Skeletal muscle satellite cell (primary cell): ENCODE data around the gene RBM38.

ENCODE experiments used
- H3K27me3 ChIP-seq: 2 replicates; pipeline ENCODE4 v1.7.0; 2013; ENCODE audit warnings: low read length; ENCODE audit not compliant: control insufficient read depth, insufficient read depth
- H3K36me3 ChIP-seq: 2 replicates; pipeline ENCODE4 v1.7.0; 2013; ENCODE audit warnings: mild to moderate bottlenecking, control low read depth, low read length; ENCODE audit not compliant: insufficient read depth
- H3K4me1 ChIP-seq: 2 replicates; pipeline ENCODE4 v1.7.0; 2013; ENCODE audit warnings: low read length; ENCODE audit not compliant: control insufficient read depth, insufficient read depth
- H3K4me2 ChIP-seq: 2 replicates; pipeline ENCODE4 v1.7.0; 2013; ENCODE audit warnings: mild to moderate bottlenecking, low read length
- H3K4me3 ChIP-seq: 2 replicates; pipeline ENCODE4 v1.7.0; 2013; ENCODE audit warnings: low read length
- H3K9ac ChIP-seq: 2 replicates; pipeline ENCODE4 v1.7.0; 2013; ENCODE audit warnings: mild to moderate bottlenecking, low read depth, low read length, moderate library complexity
- H3K9me3 ChIP-seq: replicated peaks from 2 replicates; pipeline ENCODE4 v1.7.0; 2013; ENCODE audit warnings: mild to moderate bottlenecking, control low read depth, low read length

RBM38 gene

GRCh38 chr20:57400231-57400701, 9.1 kb downstream of the RBM38 start:
- Histone ChIP-seq H3K4me3 (no peak overlapping the region), H3K36me3 (peaks cover 46% of the 10 kb centered on the region), H3K27me3 (no peaks in the 10 kb centered on the region), H3K9ac (peak overlapping the region; percentile 47), H3K4me2 (no peak overlapping the region), H3K9me3 (no peaks in the 10 kb centered on the region), H3K4me1 (peaks cover 45% of the 10 kb centered on the region)

- Histone ChIP-seq H3K36me3 (peaks cover 44% of the 10 kb centered on the region), H3K9ac (no peak overlapping the region), H3K4me2 (no peak overlapping the region), H3K9me3 (no peaks in the 10 kb centered on the region), H3K27me3 (no peaks in the 10 kb centered on the region), H3K4me1 (peaks cover 37% of the 10 kb centered on the region), H3K4me3 (no peak overlapping the region)
Measured at GRCh38 chr20:57400821-57401564, 9.8 kb downstream of the RBM38 start.

GRCh38 chr20:57401565-57401918, 10.3 kb downstream of the RBM38 start:
- no peaks in the 10 kb centered on the region for H3K9me3 ChIP-seq
- H3K9ac ChIP-seq: no peak overlapping the region
- H3K36me3 ChIP-seq: peaks cover 42% of the 10 kb centered on the region
- H3K4me2 ChIP-seq: no peak overlapping the region
- no peak overlapping the region for H3K4me3 ChIP-seq
- H3K27me3 ChIP-seq: no peaks in the 10 kb centered on the region
- H3K4me1 ChIP-seq: peaks cover 34% of the 10 kb centered on the region

DNA sequence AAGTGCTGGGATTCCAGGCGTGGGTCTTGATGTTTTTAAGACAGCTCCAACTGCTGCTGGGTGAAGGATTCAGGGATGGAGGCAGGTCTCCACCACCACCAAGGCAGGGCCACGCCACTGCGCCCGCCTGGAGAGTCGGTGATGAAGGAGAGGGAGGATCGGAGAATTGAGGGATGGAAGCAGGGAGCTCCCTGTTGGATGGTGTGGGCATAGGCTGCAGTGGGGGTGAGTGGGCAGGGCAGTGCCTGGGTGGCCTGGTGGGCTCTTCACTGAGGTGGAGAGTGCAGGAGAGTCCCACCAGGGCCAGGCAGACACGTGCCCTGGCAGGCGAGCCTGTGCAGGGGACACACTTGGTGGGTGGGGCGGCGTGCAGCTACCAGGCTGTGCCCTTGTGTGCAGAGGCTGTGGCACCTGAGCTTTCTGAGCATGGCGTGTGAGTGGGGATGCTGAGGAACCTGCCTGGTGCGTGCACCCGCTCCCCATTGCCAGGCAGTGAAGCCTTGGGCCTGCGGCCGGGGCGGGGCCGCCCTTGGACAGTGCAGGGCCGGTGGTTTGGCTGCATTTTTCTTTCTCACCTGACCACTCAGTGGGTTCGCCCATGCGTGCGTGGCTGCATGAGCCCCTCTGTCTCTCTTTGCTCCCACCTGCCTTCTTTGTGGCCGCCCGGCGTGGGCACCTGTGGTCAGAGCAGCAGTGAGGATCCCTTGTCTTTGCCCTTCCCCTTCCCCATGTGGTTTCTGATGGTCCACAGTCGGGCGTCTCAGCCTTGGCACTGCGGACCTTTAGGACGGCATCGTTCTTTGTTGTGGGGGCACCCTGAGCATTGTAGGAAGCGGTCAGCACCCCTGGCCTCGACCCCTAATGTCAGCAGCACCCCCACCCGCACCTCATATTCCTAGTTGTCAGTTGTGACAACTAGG, 11.3 kb downstream of the RBM38 start:
- Histone ChIP-seq H3K9me3 (no peaks in the 10 kb centered on the region), H3K9ac (no peak overlapping the region), H3K4me1 (peaks cover 31% of the 10 kb centered on the region), H3K4me2 (no peak overlapping the region), H3K4me3 (no peak overlapping the region), H3K27me3 (no peaks in the 10 kb centered on the region), H3K36me3 (peaks cover 35% of the 10 kb centered on the region)

DNA sequence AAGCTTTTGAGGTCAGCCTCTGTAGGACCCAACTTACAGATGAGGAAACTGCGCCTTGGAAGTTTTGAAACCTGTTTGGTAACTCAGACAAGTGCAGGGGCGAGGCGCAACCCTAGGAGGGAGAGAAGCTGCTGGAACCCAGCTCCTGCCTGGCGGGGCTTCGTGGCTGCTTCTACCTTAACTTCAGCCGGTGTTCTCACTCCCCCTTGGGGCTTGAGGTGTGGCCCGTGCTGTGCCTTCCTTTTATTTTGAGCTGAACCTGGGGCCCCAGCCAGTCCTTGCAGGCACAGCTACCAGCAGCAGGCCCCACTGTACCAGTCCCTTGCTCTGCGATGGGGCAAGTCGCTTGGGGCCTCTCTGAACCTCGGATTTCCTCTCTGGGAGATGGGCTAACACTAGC, 12.0 kb downstream of the RBM38 start:
- H3K9me3 ChIP-seq: no peaks in the 10 kb centered on the region
- peaks cover 36% of the 10 kb centered on the region for H3K36me3 ChIP-seq
- H3K4me2 ChIP-seq: no peak overlapping the region
- H3K4me1 ChIP-seq: peaks cover 24% of the 10 kb centered on the region
- H3K27me3 ChIP-seq: no peaks in the 10 kb centered on the region
- H3K9ac ChIP-seq: no peak overlapping the region
- H3K4me3 ChIP-seq: no peak overlapping the region

GRCh38 chr20:57404006-57404405, 12.8 kb downstream of the RBM38 start:
- Histone ChIP-seq H3K9me3 (no peaks in the 10 kb centered on the region), H3K4me3 (no peak overlapping the region), H3K4me1 (peaks cover 16% of the 10 kb centered on the region), H3K4me2 (no peak overlapping the region), H3K27me3 (no peaks in the 10 kb centered on the region), H3K36me3 (peaks cover 42% of the 10 kb centered on the region), H3K9ac (no peak overlapping the region)

- Histone ChIP-seq H3K27me3 (no peaks in the 10 kb centered on the region), H3K9ac (no peak overlapping the region), H3K4me3 (no peak overlapping the region), H3K4me2 (no peak overlapping the region), H3K36me3 (peaks cover 42% of the 10 kb centered on the region), H3K9me3 (no peaks in the 10 kb centered on the region), H3K4me1 (peaks cover 10% of the 10 kb centered on the region)
Measured at GRCh38 chr20:57404419-57405072, 13.3 kb downstream of the RBM38 start.

DNA sequence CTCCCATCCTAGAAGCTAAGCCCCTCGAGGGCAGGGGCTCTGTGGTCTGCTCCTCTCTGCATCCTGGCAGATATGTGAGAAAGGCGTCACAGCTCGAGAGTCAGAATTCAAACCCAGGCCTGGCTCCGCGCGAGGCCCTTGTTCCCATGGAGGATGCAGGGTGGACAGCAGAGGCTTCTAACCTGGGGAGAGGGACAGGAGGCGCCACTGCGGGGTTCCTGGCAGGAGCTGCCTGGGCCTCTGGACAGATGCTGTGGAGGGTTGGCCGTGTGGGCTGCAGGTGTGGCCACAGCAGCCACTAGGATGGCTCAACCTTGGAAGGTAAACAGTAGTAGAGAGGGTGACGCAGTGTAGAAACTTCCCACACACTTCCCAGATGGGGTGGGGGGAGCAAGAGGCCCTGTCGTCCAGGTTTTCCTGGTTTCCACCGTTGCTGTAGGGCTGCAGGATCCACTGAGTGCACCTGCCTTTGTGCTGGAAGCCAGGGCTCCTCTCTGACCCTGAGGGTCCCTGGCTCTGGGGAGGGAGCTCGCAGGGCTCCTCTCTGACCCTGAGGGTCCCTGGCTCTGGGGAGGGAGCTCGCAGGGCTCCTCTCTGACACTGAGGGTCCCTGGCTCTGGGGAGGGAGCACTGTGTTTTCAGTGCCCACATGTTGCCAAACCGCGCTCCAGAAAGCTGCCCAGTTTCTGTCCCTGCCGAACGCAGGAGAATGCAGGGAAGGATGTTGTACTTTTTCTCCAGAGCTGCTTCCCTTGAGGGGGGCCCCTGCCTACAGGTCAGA, 14.2 kb downstream of the RBM38 start:
- no peaks in the 10 kb centered on the region for H3K9me3 ChIP-seq
- peaks cover 2% of the 10 kb centered on the region for H3K4me1 ChIP-seq
- H3K4me2 ChIP-seq: no peak overlapping the region
- H3K36me3 ChIP-seq: peaks cover 33% of the 10 kb centered on the region
- H3K9ac ChIP-seq: no peak overlapping the region
- no peaks in the 10 kb centered on the region for H3K27me3 ChIP-seq
- no peak overlapping the region for H3K4me3 ChIP-seq

DNA sequence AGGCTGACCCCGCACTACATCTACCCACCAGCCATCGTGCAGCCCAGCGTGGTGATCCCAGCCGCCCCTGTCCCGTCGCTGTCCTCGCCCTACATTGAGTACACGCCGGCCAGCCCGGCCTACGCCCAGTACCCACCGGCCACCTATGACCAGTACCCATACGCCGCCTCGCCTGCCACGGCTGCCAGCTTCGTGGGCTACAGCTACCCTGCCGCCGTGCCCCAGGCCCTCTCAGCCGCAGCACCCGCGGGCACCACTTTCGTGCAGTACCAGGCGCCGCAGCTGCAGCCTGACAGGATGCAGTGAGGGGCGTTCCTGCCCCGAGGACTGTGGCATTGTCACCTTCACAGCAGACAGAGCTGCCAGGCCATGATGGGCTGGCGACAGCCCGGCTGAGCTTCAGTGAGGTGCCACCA, 16.4 kb downstream of the RBM38 start:
- Histone ChIP-seq H3K4me1 (no peaks in the 10 kb centered on the region), H3K4me2 (no peak overlapping the region), H3K9ac (no peak overlapping the region), H3K27me3 (no peaks in the 10 kb centered on the region), H3K9me3 (no peaks in the 10 kb centered on the region), H3K4me3 (no peak overlapping the region), H3K36me3 (peaks cover 20% of the 10 kb centered on the region)

- H3K36me3 ChIP-seq: peaks cover 20% of the 10 kb centered on the region
- H3K9me3 ChIP-seq: no peaks in the 10 kb centered on the region
- H3K4me3 ChIP-seq: no peak overlapping the region
- no peak overlapping the region for H3K4me2 ChIP-seq
- H3K4me1 ChIP-seq: no peaks in the 10 kb centered on the region
- no peak overlapping the region for H3K9ac ChIP-seq
- H3K27me3 ChIP-seq: no peaks in the 10 kb centered on the region
Measured at GRCh38 chr20:57408131-57408530, 16.9 kb downstream of the RBM38 start.
